Hepatocyte (in vitro differentiated cells): Measurements from ENCODE around the gene FNDC3B.

Experiments
- EZH2phosphoT487 ChIP-seq: fragments of 200-600 bp; sonication (generic); IDR thresholded peaks from one replicate; pipeline ENCODE4 v1.6.1; 2018; ENCODE audit warnings: antibody characterized with exemption, mild to moderate bottlenecking, low read depth, moderate library complexity; ENCODE audit not compliant: unreplicated experiment, severe bottlenecking
- TF ChIP-seq, protein P1 (sequence below): fragments of 200-600 bp; sonication (generic); IDR thresholded peaks from 2 replicates; pipeline ENCODE4 v1.5.1; 2016; ENCODE audit warnings: antibody characterized with exemption, mild to moderate bottlenecking; ENCODE audit not compliant: poor library complexity

DNA sequence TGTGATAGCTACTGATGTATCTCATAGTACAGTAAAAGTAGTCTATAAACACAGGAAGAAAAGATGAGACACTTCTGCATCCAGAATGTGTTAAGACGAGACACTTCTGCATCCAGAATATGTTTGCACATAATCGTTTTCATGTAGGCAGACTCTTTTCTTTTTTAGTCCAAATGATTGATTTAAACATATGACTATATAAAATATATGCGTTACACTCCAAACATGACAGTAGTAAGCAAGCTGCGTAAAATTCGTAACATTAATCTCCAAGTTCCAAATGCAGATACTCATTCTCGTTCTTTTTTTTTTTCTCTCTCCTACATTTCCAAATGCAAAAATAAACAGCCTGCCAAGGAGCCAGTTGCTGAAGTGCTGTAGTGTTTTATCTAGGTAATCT lies 82.6 kb downstream of the FNDC3B start:
- TF ChIP-seq, protein P1, sequence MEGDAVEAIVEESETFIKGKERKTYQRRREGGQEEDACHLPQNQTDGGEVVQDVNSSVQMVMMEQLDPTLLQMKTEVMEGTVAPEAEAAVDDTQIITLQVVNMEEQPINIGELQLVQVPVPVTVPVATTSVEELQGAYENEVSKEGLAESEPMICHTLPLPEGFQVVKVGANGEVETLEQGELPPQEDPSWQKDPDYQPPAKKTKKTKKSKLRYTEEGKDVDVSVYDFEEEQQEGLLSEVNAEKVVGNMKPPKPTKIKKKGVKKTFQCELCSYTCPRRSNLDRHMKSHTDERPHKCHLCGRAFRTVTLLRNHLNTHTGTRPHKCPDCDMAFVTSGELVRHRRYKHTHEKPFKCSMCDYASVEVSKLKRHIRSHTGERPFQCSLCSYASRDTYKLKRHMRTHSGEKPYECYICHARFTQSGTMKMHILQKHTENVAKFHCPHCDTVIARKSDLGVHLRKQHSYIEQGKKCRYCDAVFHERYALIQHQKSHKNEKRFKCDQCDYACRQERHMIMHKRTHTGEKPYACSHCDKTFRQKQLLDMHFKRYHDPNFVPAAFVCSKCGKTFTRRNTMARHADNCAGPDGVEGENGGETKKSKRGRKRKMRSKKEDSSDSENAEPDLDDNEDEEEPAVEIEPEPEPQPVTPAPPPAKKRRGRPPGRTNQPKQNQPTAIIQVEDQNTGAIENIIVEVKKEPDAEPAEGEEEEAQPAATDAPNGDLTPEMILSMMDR = no peak
- no peak for TF ChIP-seq EZH2phosphoT487
